ENCODE data around the gene SUCLA2.
"Not testable (repeated sequence)": the region's sequence is repeated elsewhere in the genome, so short reads cannot be mapped to it uniquely, and the experiment has no call there.

GRCh38 chr13:48001999-48002398, 926 bp upstream of the SUCLA2 start:
- TF ChIP-seq CTCF (IDR thresholded peaks at IDR 0.05; ENCODE audit: poor library complexity, severe bottlenecking); REST (IDR thresholded peaks at IDR 0.05; ENCODE audit: borderline replicate concordance): not testable (repeated sequence)
